SK-N-SH (cell line): ENCODE measurements around the gene CFAP70. TPM values are rescaled to one million over a fixed set of nuclear protein-coding genes. Genes with fewer than 3 reads are reported as not detected.

Experiments used
- CTCF ChIA-PET: fragments of 300-600, 350-600 bp; formaldehyde crosslinking; extraction: SDS; loops from one replicate; lab custom pipeline; 2021; lab: Yijun Ruan, JAX
- POLR2A ChIA-PET: fragments of 350-600 bp; sonication (Branson Sonifier 250); formaldehyde crosslinking; extraction: SDS; loops from one replicate; lab custom pipeline; 2020; ENCODE audit warnings: antibody characterized with exemption, inconsistent platforms; lab: Yijun Ruan, JAX
- DNase-seq: peaks from one replicate; pipeline ENCODE4 v3.0.0; 2012
- H2AFZ ChIP-seq: fragments of 200-600 bp; sonication (generic); 2 replicates; pipeline ENCODE4 v1.8.1; 2016; ENCODE audit warnings: antibody characterized with exemption, mild to moderate bottlenecking, low read depth
- H3F3A ChIP-seq: fragments of 200-600 bp; sonication (generic); replicated peaks from 2 replicates; pipeline ENCODE3; 2016; ENCODE audit warnings: antibody characterized with exemption, mild to moderate bottlenecking; ENCODE audit not compliant: insufficient read depth
- H3K27ac ChIP-seq, 2 experiments: fragments of 200-500 bp in 1 of 2; fragments of 200-600 bp in 1 of 2; sonication (Bioruptor generic) in 1 of 2; sonication (generic), shearing (Covaris generic) in 1 of 2; 2 replicates each; pipeline versions ENCODE4 v1.5.1 to v1.6.1; 2014 to 2016; ENCODE audit warnings: low read depth in 2 of 2, inconsistent platforms in 1 of 2, low read length in 1 of 2, mild to moderate bottlenecking in 1 of 2, mixed read lengths in 1 of 2
- H3K27me3 ChIP-seq: fragments of 200-600 bp; sonication (generic), shearing (Covaris generic); 2 replicates; pipeline ENCODE4 v1.6.1; 2016; ENCODE audit warnings: mixed run types; ENCODE audit not compliant: insufficient read depth
- H3K36me3 ChIP-seq, 2 experiments: fragments of 200-500 bp in 1 of 2; fragments of 200-600 bp in 1 of 2; sonication (Bioruptor generic) in 1 of 2; sonication (generic) in 1 of 2; replicated peaks in 1 of 2; 2 replicates each; pipeline versions ENCODE3 to v1.5.1; 2014 to 2016; ENCODE audit warnings: low read length in 1 of 2, mild to moderate bottlenecking in 1 of 2; ENCODE audit not compliant: insufficient read depth in 2 of 2, control insufficient read depth in 1 of 2
- H3K4me1 ChIP-seq, 2 experiments: fragments of 200-500 bp in 1 of 2; fragments of 200-600 bp in 1 of 2; sonication (Bioruptor generic) in 1 of 2; sonication (generic), shearing (Covaris generic) in 1 of 2; 2 replicates each; pipeline versions ENCODE4 v1.5.1 to v1.6.1; 2014 to 2016; ENCODE audit warnings: low read depth in 1 of 2, low read length in 1 of 2, mixed run types in 1 of 2; ENCODE audit not compliant: insufficient read depth in 2 of 2, control insufficient read depth in 1 of 2
- H3K4me2 ChIP-seq: fragments of 200-600 bp; sonication (generic), shearing (Covaris generic); 2 replicates; pipeline ENCODE4 v1.6.1; 2017; ENCODE audit warnings: mixed run types
- H3K4me3 ChIP-seq, 2 experiments: fragments of 200-500 bp in 1 of 2; fragments of 200-600 bp in 1 of 2; sonication (Bioruptor generic) in 1 of 2; sonication (generic), shearing (Covaris generic) in 1 of 2; 2 replicates each; pipeline versions ENCODE4 v1.5.1 to v1.8.1; 2014 to 2016; ENCODE audit warnings: low read depth in 2 of 2, inconsistent platforms in 1 of 2, low read length in 1 of 2, mild to moderate bottlenecking in 1 of 2, mixed read lengths in 1 of 2, moderate library complexity in 1 of 2
- H3K79me2 ChIP-seq: fragments of 200-600 bp; sonication (generic); 2 replicates; pipeline ENCODE4 v1.8.1; 2017; ENCODE audit warnings: mild to moderate bottlenecking; ENCODE audit not compliant: insufficient read depth
- H3K9ac ChIP-seq: fragments of 200-600 bp; sonication (generic); 2 replicates; pipeline ENCODE4 v1.6.1; 2017; ENCODE audit warnings: mixed run types
- H3K9me2 ChIP-seq: fragments of 200-600 bp; sonication (generic); 2 replicates; pipeline ENCODE4 v1.6.1; 2017; ENCODE audit warnings: mixed run types
- H3K9me3 ChIP-seq: fragments of 200-600 bp; sonication (generic); 2 replicates; pipeline ENCODE4 v1.6.1; 2017; ENCODE audit warnings: mixed run types, mild to moderate bottlenecking, moderate library complexity
- H4K20me1 ChIP-seq: fragments of 200-600 bp; sonication (generic); 2 replicates; pipeline ENCODE4 v1.6.1; 2017; ENCODE audit warnings: mild to moderate bottlenecking, mixed run types; ENCODE audit not compliant: insufficient read depth
- CHD2 ChIP-seq: fragments of 150-350 bp; IDR thresholded peaks from 2 replicates; pipeline ENCODE4 v1.6.1; 2018; ENCODE audit warnings: low read length; ENCODE audit not compliant: partially characterized antibody
- ELF1 ChIP-seq: IDR thresholded peaks from 2 replicates; pipeline ENCODE4 v1.4.0; 2012
- FOXJ3 ChIP-seq: sonication (generic); formaldehyde crosslinking; IDR thresholded peaks from 2 replicates; pipeline ENCODE4 v1.5.1; 2020; ENCODE audit warnings: mild to moderate bottlenecking, missing genetic modification reagents
- FOXM1 ChIP-seq: IDR thresholded peaks from 2 replicates; pipeline ENCODE4 v1.4.0; 2012; ENCODE audit warnings: low read depth, mild to moderate bottlenecking
- GABPA ChIP-seq: IDR thresholded peaks from 2 replicates; pipeline ENCODE4 v1.4.0; 2012; ENCODE audit warnings: low read depth, mild to moderate bottlenecking
- GATA2 ChIP-seq: sonication (generic); formaldehyde crosslinking; IDR thresholded peaks from 2 replicates; pipeline ENCODE4 v1.5.0; 2020; ENCODE audit warnings: mild to moderate bottlenecking, missing genetic modification reagents
- JUND ChIP-seq: IDR thresholded peaks from 2 replicates; pipeline ENCODE4 v1.4.0; 2012
- MEF2A ChIP-seq: IDR thresholded peaks from 2 replicates; pipeline ENCODE4 v1.4.0; 2012; ENCODE audit warnings: low read depth, borderline replicate concordance
- NRF1 ChIP-seq: IDR thresholded peaks from 2 replicates; pipeline ENCODE4 v1.6.1; 2012; ENCODE audit warnings: low read depth, mild to moderate bottlenecking, low read length
- POLR2AphosphoS5 ChIP-seq: IDR thresholded peaks from 2 replicates; pipeline ENCODE4 v1.6.1; 2012; ENCODE audit warnings: low read depth, low read length
- RAD21 ChIP-seq: IDR thresholded peaks from 2 replicates; pipeline ENCODE4 v1.6.1; 2012; ENCODE audit warnings: mild to moderate bottlenecking, low read length
- RCOR1 ChIP-seq: fragments of 150-350 bp; IDR thresholded peaks from 2 replicates; pipeline ENCODE4 v1.6.1; 2017; ENCODE audit warnings: antibody characterized with exemption, low read length
- RFX5 ChIP-seq: IDR thresholded peaks from 2 replicates; pipeline ENCODE4 v1.6.1; 2012; ENCODE audit warnings: mild to moderate bottlenecking, improper control_type of control experiment, low read length
- RXRA ChIP-seq: IDR thresholded peaks from 2 replicates; pipeline ENCODE4 v1.4.0; 2012; ENCODE audit warnings: low read depth, mild to moderate bottlenecking, borderline replicate concordance
- SMC3 ChIP-seq: IDR thresholded peaks from 2 replicates; pipeline ENCODE4 v1.6.1; 2012; ENCODE audit warnings: low read depth, low read length, improper control_type of control experiment
- TEAD4 ChIP-seq: IDR thresholded peaks from 2 replicates; pipeline ENCODE4 v1.4.0; 2012; ENCODE audit warnings: mild to moderate bottlenecking, borderline replicate concordance; ENCODE audit not compliant: insufficient read depth
- USF2 ChIP-seq: fragments of 150-350 bp; IDR thresholded peaks from 2 replicates; pipeline ENCODE4 v1.6.1; 2017; ENCODE audit warnings: antibody characterized with exemption, low read length, low read depth, borderline replicate concordance
- WGBS: methylation state at CpG from one replicate; pipeline ENCODE4 v1.1.6; 2017; ENCODE audit warnings: low lambda C conversion rate; 5-methylcytosine and 5-hydroxymethylcytosine counted together
- polyA plus RNA-seq, 3 experiments: library from polyadenylated mRNA; depleted of rRNA; stranded (reverse); fragments of >200 nt; gene quantifications; 2 replicates each; pipeline ENCODE4 v1.2.3, GENCODE V29; 2012
- TF ChIP-seq, protein P1 (sequence below): IDR thresholded peaks from 2 replicates; pipeline ENCODE4 v1.6.1; 2012; ENCODE audit warnings: mild to moderate bottlenecking, low read depth, low read length, moderate library complexity

Gene CFAP70
- polyA plus RNA-seq, 1 of the 3 experiments (the other 2 are of a cell fraction): 0.74 TPM

DNA sequence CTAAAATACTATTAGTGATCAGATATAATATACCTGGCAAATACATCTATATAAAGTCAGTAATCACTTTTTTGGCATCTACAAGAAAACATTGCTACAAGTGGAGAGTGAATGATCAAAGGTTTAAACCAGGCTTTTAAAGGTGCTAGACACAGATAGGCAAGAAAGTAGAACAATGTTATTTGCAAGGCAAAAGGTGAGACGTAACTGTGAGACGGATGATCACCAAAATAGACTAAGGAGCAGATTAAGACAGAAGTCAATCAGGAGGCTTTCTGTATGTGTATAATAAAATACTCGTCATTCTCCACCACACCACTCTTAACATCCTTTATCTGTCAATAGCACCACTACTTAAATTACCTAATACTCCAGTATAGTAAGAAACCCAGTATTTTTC lies 46.9 kb upstream of the CFAP70 start:
- no peak for DNase-seq
- CTCF ChIA-PET: no interaction called here
- POLR2A ChIA-PET: no interaction called here
- Histone ChIP-seq H3K4me3 (no peak overlapping the region), H4K20me1 (peaks cover 88% of the 10 kb centered on the region), H3K27ac (no peak overlapping the region), H3K9me2 (no peaks in the 10 kb centered on the region), H3K9ac (no peak overlapping the region), H3K9me3 (no peaks in the 10 kb centered on the region), H3F3A (no peaks in the 10 kb centered on the region), H3K36me3 (peaks cover 3 to 19% of the 10 kb centered on the region in 2 experiments), H3K27me3 (no peaks in the 10 kb centered on the region), H3K4me2 (no peak overlapping the region), H3K4me1 (no peaks in the 10 kb centered on the region), H2AFZ (no peak overlapping the region), H3K79me2 (peaks cover 100% of the 10 kb centered on the region)
- no peak for TF ChIP-seq RCOR1
- no peak for TF ChIP-seq RXRA
- TF ChIP-seq USF2: no peak
- no peak for TF ChIP-seq FOXJ3 (CRISPR knock-in tag)
- no peak for TF ChIP-seq NRF1
- no peak for TF ChIP-seq RAD21
- TF ChIP-seq RFX5: no peak
- no peak for TF ChIP-seq CHD2
- TF ChIP-seq FOXM1: no peak
- TF ChIP-seq GATA2 (CRISPR knock-in tag): no peak
- TF ChIP-seq GABPA: no peak
- no peak for TF ChIP-seq ELF1
- no peak for TF ChIP-seq TEAD4
- no peak for TF ChIP-seq JUND
- no peak for TF ChIP-seq MEF2A
- WGBS: 95% methylated on average over 3 of the region's 3 CpGs

DNA sequence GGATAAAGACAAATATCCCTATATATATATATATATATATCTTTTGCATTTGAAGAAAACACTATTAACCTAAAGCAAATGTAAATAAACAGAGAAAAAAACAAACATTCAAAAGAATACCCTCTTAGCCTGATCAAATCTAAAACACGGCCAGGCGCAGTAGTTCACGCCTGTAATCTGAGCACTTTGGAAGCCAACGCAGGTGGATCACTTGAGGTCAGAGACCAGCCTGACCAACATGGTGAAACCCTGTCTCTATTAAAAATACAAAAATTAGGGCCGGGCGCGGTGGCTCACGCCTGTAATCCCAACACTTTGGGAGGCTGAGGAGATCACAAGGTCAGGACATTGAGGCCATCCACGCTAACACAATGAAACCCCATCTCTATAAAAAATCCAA lies 46.0 kb upstream of the CFAP70 start:
- POLR2A ChIA-PET: no interaction called here
- Histone ChIP-seq H3K9ac (no peak overlapping the region), H3K79me2 (peaks cover 100% of the 10 kb centered on the region), H3K4me2 (no peak overlapping the region), H3K27me3 (no peaks in the 10 kb centered on the region), H2AFZ (no peak overlapping the region), H3K4me3 (no peak overlapping the region), H3K36me3 (peaks cover 3 to 18% of the 10 kb centered on the region in 2 experiments), H3K9me3 (no peaks in the 10 kb centered on the region), H4K20me1 (peaks cover 85% of the 10 kb centered on the region), H3K27ac (no peak overlapping the region), H3K4me1 (no peaks in the 10 kb centered on the region), H3K9me2 (no peaks in the 10 kb centered on the region), H3F3A (no peaks in the 10 kb centered on the region)
- TF ChIP-seq RFX5 (no peak), FOXJ3 (CRISPR knock-in tag) (no peak), POLR2AphosphoS5 (no peak), RAD21 (no peak), SMC3 (no peak)
- TF ChIP-seq, protein P1, sequence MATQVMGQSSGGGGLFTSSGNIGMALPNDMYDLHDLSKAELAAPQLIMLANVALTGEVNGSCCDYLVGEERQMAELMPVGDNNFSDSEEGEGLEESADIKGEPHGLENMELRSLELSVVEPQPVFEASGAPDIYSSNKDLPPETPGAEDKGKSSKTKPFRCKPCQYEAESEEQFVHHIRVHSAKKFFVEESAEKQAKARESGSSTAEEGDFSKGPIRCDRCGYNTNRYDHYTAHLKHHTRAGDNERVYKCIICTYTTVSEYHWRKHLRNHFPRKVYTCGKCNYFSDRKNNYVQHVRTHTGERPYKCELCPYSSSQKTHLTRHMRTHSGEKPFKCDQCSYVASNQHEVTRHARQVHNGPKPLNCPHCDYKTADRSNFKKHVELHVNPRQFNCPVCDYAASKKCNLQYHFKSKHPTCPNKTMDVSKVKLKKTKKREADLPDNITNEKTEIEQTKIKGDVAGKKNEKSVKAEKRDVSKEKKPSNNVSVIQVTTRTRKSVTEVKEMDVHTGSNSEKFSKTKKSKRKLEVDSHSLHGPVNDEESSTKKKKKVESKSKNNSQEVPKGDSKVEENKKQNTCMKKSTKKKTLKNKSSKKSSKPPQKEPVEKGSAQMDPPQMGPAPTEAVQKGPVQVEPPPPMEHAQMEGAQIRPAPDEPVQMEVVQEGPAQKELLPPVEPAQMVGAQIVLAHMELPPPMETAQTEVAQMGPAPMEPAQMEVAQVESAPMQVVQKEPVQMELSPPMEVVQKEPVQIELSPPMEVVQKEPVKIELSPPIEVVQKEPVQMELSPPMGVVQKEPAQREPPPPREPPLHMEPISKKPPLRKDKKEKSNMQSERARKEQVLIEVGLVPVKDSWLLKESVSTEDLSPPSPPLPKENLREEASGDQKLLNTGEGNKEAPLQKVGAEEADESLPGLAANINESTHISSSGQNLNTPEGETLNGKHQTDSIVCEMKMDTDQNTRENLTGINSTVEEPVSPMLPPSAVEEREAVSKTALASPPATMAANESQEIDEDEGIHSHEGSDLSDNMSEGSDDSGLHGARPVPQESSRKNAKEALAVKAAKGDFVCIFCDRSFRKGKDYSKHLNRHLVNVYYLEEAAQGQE: no peak
- WGBS: 96% methylated on average over 9 of the region's 9 CpGs
- DNase-seq: no peak
- CTCF ChIA-PET: no interaction called here
